K562 (cell line): Measurements from ENCODE around the gene NR2F6. TPM values are rescaled to one million over a fixed set of nuclear protein-coding genes. Genes with fewer than 3 reads are reported as not detected.
"Not testable (repeated sequence)": the region's sequence is repeated elsewhere in the genome, so short reads cannot be mapped to it uniquely, and the experiment has no call there.

Experiments
- ATAC-seq: fragments of 200-7000 bp; cut with Tn5 transposase; 3 replicates; pipeline ENCODE4 v1.9.1; 2020; ENCODE audit warnings: moderate library complexity
- BruUV-seq: library from RNA; stranded (reverse); fragments of 400-500 nt; replicated peaks from 2 replicates; lab custom pipeline; 2021; lab: Mats Ljungman, UMichigan
- CTCF ChIA-PET: fragments of 300-600 bp; formaldehyde crosslinking; extraction: SDS; loops from one replicate; lab custom pipeline; 2021; ENCODE audit warnings: low intra/inter-chr PET ratio; lab: Yijun Ruan, JAX
- POLR2A ChIA-PET: fragments of 300-600, 350-650 bp; sonication (Branson Sonifier 250); formaldehyde crosslinking; extraction: SDS; loops from one replicate; lab custom pipeline; 2021; ENCODE audit warnings: antibody characterized with exemption, inconsistent platforms; lab: Yijun Ruan, JAX
- DNase-seq, 4 experiments: peaks; one replicate each; pipeline versions ENCODE4 v3.0.0 to v3.0.0-alpha.2; 2011 to 2018; ENCODE audit warnings: low spot score in 3 of 4, mixed read lengths in 3 of 4; ENCODE audit errors: extremely low read depth in 1 of 4
- FAIRE-seq: peaks from 2 replicates; lab custom pipeline; 2011; peaks lifted over from hg19 to GRCh38; lab: Jason Lieb, UNC
- H2AFZ ChIP-seq: 2 replicates; pipeline ENCODE4 v1.6.0; 2011; ENCODE audit warnings: low read depth, low read length, control low read depth, inconsistent platforms
- H3K27ac ChIP-seq: fragments of 200-600 bp; 3 replicates; pipeline ENCODE4 v1.8.0; 2011; ENCODE audit warnings: low read depth, mild to moderate bottlenecking, control low read depth, inconsistent platforms, low read length, moderate library complexity, mixed read lengths; ENCODE audit errors: extremely low read depth
- H3K27me3 ChIP-seq, 2 experiments: fragments of 300-600 bp in 1 of 2; 2 replicates in 1 of 2; 3 replicates in 1 of 2; pipeline versions ENCODE4 v1.6.0 to v1.8.0; 2011; ENCODE audit warnings: inconsistent platforms in 2 of 2, low read length in 2 of 2, mild to moderate bottlenecking in 1 of 2, mixed read lengths in 1 of 2, moderate library complexity in 1 of 2; ENCODE audit not compliant: control insufficient read depth in 2 of 2, insufficient read depth in 2 of 2
- H3K36me3 ChIP-seq: fragments of 300-600 bp; 3 replicates; pipeline ENCODE4 v1.8.0; 2011; ENCODE audit warnings: mild to moderate bottlenecking, low read length, inconsistent platforms; ENCODE audit not compliant: control insufficient read depth, insufficient read depth
- H3K4me1 ChIP-seq, 2 experiments: fragments of 200-600 bp in 1 of 2; replicated peaks in 1 of 2; 2 replicates in 1 of 2; 3 replicates in 1 of 2; pipeline versions ENCODE4 v1.5.1 to v1.8.0; 2011; ENCODE audit warnings: inconsistent platforms in 2 of 2, low read length in 2 of 2, mild to moderate bottlenecking in 1 of 2, mixed read lengths in 1 of 2, moderate library complexity in 1 of 2; ENCODE audit not compliant: control insufficient read depth in 2 of 2, insufficient read depth in 2 of 2
- H3K4me2 ChIP-seq: 2 replicates; pipeline ENCODE4 v1.6.1; 2011; ENCODE audit warnings: low read length, control low read depth, inconsistent platforms, mixed read lengths; ENCODE audit not compliant: insufficient read depth
- H3K4me3 ChIP-seq: fragments of 200-600 bp; sonication (generic), shearing (Covaris generic); 2 replicates; pipeline ENCODE4 v1.5.1; 2016; ENCODE audit warnings: control low read depth, inconsistent platforms
- H3K79me2 ChIP-seq: fragments of 200-600 bp; 3 replicates; pipeline ENCODE4 v1.8.0; 2011; ENCODE audit warnings: low read length, inconsistent platforms; ENCODE audit not compliant: control insufficient read depth, insufficient read depth
- H3K9ac ChIP-seq, 2 experiments: 2 replicates each; pipeline versions ENCODE4 v1.6.0 to v1.6.1; 2011; ENCODE audit warnings: low read depth in 2 of 2, low read length in 2 of 2, control low read depth in 1 of 2, inconsistent platforms in 1 of 2, mild to moderate bottlenecking in 1 of 2, mixed read lengths in 1 of 2; ENCODE audit not compliant: insufficient read depth in 1 of 2
- H3K9me1 ChIP-seq: one replicate; pipeline ENCODE4 v1.6.0; 2011; ENCODE audit warnings: inconsistent platforms, mild to moderate bottlenecking, low read length, moderate library complexity; ENCODE audit not compliant: control insufficient read depth, insufficient read depth
- H3K9me3 ChIP-seq: replicated peaks from 2 replicates; pipeline ENCODE4 v1.5.1; 2011; ENCODE audit warnings: low read depth, low read length, inconsistent platforms; ENCODE audit not compliant: control insufficient read depth, insufficient read depth
- H4K20me1 ChIP-seq: replicated peaks from 2 replicates; pipeline ENCODE4 v1.6.1; 2011; ENCODE audit warnings: low read length, inconsistent platforms, mixed read lengths; ENCODE audit not compliant: control insufficient read depth, insufficient read depth
- EP300 ChIP-seq: IDR thresholded peaks from 2 replicates; pipeline ENCODE4 v1.6.1; 2012; ENCODE audit warnings: low read length, improper control_type of control experiment
- RBFOX2 ChIP-seq: fragments of 200-400 bp; formaldehyde crosslinking; IDR thresholded peaks from 2 replicates; pipeline ENCODE4 v1.6.1; 2017; ENCODE audit warnings: low read depth, mild to moderate bottlenecking, low read length, moderate library complexity
- ZNF121 ChIP-seq: sonication (generic); formaldehyde crosslinking; conservative IDR thresholded peaks from 2 replicates; pipeline ENCODE4 v1.8.0; 2022; ENCODE audit warnings: missing genetic modification reagents
- WGBS: fragments of 100-300 bp; shearing (Covaris generic); methylation state at CpG from one replicate; pipeline ENCODE4 v1.1.6; 2016; ENCODE audit warnings: low coverage, mixed read lengths; ENCODE audit not compliant: insufficient coverage; ENCODE audit errors: missing lambda C conversion rate; 5-methylcytosine and 5-hydroxymethylcytosine counted together
- in situ Hi-C: fragments of 300-500 bp; cut with MboI; formaldehyde crosslinking; loops from 4 replicates; pipeline ENCODE4 v1.15.0; 2018; ENCODE audit warnings: inconsistent platforms, mixed read lengths
- intact Hi-C: fragments of 100-400 bp; cut with micrococcal nuclease; formaldehyde crosslinking; loops from 2 replicates; pipeline ENCODE4 v1.14.2; 2022
- polyA plus RNA-seq, 8 experiments: library from polyadenylated mRNA; depleted of rRNA in 4 of 8; stranded (reverse) in 5 of 8; unstranded in 3 of 8; fragments of >200 nt; fragmentation: Nextera tagmentation in 2 of 8; fragmentation: Illumina TruSeq in 1 of 8; extraction: Ambion mirVana in 2 of 8; extraction: Trizol in 1 of 8; gene quantifications; 2 replicates each; pipeline versions ENCODE4 v1.2.1 to v1.2.3, GENCODE V29; 2011 to 2014; ENCODE audit warnings: inconsistent platforms in 1 of 8, missing spikeins in 1 of 8
- total RNA-seq, 7 experiments: library from RNA; depleted of rRNA in 6 of 7; stranded (reverse); fragments of >200 nt in 6 of 7; fragmentation: Illumina TruSeq in 2 of 7; extraction: Trizol in 2 of 7; gene quantifications; 2 replicates each; pipeline versions ENCODE4 v1.2.1 to v1.2.3, GENCODE V29; 2011 to 2021; ENCODE audit warnings: low replicate concordance in 1 of 7

NR2F6 gene
- total and polyA plus RNA-seq, 9 of the 15 experiments (the other 6 are each of a cell fraction or from before 2014, with no cell fraction given) = 0.76 to 97.5 (median 18.8) TPM

GRCh38 chr19:17275441-17276175, 29.9 kb upstream of the NR2F6 start:
- intact Hi-C loops = no loop called here
- Histone ChIP-seq H3K4me2 (no peak overlapping the region), H4K20me1 (no peaks in the 10 kb centered on the region), H3K27me3 (no peaks in the 10 kb centered on the region), H3K27ac (no peak overlapping the region), H3K4me1 (no peaks in the 10 kb centered on the region), H3K36me3 (peaks cover 65% of the 10 kb centered on the region), H3K9me1 (peaks cover 3% of the 10 kb centered on the region), H3K9me3 (no peaks in the 10 kb centered on the region), H3K4me3 (no peak overlapping the region), H3K79me2 (no peaks in the 10 kb centered on the region), H2AFZ (no peak overlapping the region), H3K9ac (0 out of 4 replicates have a peak overlapping the region, but pooled peaks of 1 of the 2 experiments have one; percentile 48)
- ATAC-seq (no peak), DNase-seq (no peak), FAIRE-seq (no peak)
- WGBS = 88% methylated on average over 16 of the region's 19 CpGs
- TF ChIP-seq RBFOX2 (peak; percentile 18; the same call in 1 of the 2 replicates), EP300 (no peak)
- in situ Hi-C loops = loop anchor here (5.0 kb wide), 1 partner anchor 73 kb away; no protein-coding TSS in a partner anchor
- ChIA-PET CTCF (no interaction called here), POLR2A (interaction anchor here (0.7 kb wide), 2 partner anchors 9 to 24 kb away, joined by 3 to 4 read pairs; partner anchors contain the start of gene BABAM1)
- no TSS peak for BruUV-seq

- POLR2A ChIA-PET = interaction anchor here (0.7 kb wide), 2 partner anchors 8 to 59 kb away, joined by 3 to 4 read pairs; partner anchors contain the start of gene BABAM1
Observed at GRCh38 chr19:17274892-17275291, 29.2 kb upstream of the NR2F6 start.

More at GRCh38 chr19:17274892-17275291, 29.2 kb upstream of the NR2F6 start:
- H3K36me3 ChIP-seq = peaks cover 71% of the 10 kb centered on the region
- H2AFZ ChIP-seq, H3K9me3 ChIP-seq, FAIRE-seq, BruUV-seq, intact Hi-C loops, H4K20me1 ChIP-seq, CTCF ChIA-PET, H3K4me2 ChIP-seq, ATAC-seq, H3K27me3 ChIP-seq, H3K4me3 ChIP-seq, H3K4me1 ChIP-seq, H3K79me2 ChIP-seq, H3K9me1 ChIP-seq, H3K27ac ChIP-seq, DNase-seq, H3K9ac ChIP-seq: not testable (repeated sequence)
- peak; percentile 62; the same call in 1 of the 2 replicates for TF ChIP-seq ZNF121 (CRISPR knock-in tag)
- in situ Hi-C loops = loop anchor here (5.0 kb wide), 1 partner anchor 73 kb away; no protein-coding TSS in a partner anchor
- 96% methylated on average over 3 of the region's 3 CpGs for WGBS
